ENCODE measurements around the gene CCNB3.
A peak's percentile ranks its signal among the peaks of the same experiment; 100 is the strongest.

CCNB3 gene, protein sequence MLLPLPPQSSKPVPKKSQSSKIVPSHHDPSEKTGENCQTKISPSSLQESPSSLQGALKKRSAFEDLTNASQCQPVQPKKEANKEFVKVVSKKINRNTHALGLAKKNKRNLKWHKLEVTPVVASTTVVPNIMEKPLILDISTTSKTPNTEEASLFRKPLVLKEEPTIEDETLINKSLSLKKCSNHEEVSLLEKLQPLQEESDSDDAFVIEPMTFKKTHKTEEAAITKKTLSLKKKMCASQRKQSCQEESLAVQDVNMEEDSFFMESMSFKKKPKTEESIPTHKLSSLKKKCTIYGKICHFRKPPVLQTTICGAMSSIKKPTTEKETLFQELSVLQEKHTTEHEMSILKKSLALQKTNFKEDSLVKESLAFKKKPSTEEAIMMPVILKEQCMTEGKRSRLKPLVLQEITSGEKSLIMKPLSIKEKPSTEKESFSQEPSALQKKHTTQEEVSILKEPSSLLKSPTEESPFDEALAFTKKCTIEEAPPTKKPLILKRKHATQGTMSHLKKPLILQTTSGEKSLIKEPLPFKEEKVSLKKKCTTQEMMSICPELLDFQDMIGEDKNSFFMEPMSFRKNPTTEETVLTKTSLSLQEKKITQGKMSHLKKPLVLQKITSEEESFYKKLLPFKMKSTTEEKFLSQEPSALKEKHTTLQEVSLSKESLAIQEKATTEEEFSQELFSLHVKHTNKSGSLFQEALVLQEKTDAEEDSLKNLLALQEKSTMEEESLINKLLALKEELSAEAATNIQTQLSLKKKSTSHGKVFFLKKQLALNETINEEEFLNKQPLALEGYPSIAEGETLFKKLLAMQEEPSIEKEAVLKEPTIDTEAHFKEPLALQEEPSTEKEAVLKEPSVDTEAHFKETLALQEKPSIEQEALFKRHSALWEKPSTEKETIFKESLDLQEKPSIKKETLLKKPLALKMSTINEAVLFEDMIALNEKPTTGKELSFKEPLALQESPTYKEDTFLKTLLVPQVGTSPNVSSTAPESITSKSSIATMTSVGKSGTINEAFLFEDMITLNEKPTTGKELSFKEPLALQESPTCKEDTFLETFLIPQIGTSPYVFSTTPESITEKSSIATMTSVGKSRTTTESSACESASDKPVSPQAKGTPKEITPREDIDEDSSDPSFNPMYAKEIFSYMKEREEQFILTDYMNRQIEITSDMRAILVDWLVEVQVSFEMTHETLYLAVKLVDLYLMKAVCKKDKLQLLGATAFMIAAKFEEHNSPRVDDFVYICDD (N-terminal part only)

DNA sequence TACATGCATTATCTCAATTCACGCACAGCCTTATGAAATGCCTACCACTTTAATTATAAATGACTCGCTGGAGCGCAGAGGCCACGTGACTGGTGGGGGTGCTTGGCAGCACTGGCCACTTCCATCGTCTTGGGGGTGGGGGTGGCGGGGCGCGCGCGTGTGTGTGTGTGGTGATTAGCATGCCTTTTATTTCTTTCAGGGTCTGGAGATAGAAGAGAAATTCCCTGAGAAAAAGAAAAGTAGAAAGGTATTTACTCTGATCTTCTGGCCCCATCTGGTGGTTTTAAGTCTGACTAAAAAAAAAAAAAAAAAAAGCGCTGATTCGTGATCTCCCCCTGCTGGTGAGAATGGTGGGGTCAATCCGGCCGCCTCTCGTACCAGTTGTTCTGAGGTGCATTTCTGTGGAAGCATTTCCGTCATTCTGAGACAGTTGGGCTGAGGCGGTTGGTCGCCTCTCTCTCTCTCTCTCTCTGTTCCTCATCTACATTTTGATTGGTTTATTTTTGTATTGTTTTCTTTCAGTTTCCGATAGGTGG, at the start of gene CCNB3:
TSS of gene CCNB3 (plus strand) at position 402 of the 536 bp plus-strand sequence. CDS start 80,399 bp downstream, outside the sequence.
- DNase-seq, result peak; percentile 83

GRCh38 chrX:50157545-50158135, 46.9 kb upstream of the CCNB3 start:
- no peak for DNase-seq

GRCh38 chrX:50158593-50158992, 46.0 kb upstream of the CCNB3 start:
- DNase-seq, result no peak

DNA sequence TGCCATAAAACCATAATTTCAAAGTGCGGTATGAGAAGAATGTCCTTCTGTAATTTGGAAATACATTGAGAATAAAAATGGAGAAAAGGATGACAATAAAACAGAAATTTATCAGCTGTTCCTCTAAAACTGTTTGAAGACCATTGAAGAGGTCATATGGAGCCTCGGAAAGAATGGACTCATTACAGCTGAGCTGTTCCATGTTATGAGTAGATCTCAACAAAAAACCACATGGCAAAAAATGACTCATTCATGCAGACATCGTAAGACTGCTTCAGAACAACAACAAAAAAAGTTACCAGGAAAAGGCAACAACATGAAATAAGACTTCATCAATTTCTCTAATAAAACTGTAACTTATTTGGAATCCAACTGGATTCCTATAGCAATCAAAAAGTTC, 43.4 kb upstream of the CCNB3 start:
- no peak for DNase-seq

DNA sequence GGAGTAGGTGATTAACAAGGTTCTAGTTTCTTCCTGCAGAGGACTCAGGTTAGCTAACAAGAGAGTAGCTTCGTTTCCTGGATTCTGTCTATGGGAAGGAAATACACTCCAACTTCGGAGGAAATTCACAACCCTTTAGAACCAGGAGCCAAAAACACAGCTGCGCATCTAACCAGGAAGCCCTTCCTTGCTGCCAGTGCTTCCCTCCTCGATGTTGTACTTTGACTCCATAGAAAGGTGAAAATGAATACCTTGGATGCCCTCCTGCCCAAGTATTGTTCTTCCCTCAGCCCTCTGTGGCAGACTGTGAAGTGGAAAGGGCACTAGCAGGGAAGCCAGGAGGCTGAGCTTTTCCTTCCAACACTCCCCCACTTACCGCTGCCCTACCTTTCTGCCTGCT, 38.8 kb upstream of the CCNB3 start:
- DNase-seq, result no peak

GRCh38 chrX:50167366-50167765, 37.2 kb upstream of the CCNB3 start:
- no peak for DNase-seq

GRCh38 chrX:50168241-50168687, 36.3 kb upstream of the CCNB3 start:
- DNase-seq, result no peak

- DNase-seq, result no peak
Observed at GRCh38 chrX:50169717-50170116, 34.8 kb upstream of the CCNB3 start.

GRCh38 chrX:50180073-50180940, 24.3 kb upstream of the CCNB3 start:
- DNase-seq, result peak; percentile 5

DNA sequence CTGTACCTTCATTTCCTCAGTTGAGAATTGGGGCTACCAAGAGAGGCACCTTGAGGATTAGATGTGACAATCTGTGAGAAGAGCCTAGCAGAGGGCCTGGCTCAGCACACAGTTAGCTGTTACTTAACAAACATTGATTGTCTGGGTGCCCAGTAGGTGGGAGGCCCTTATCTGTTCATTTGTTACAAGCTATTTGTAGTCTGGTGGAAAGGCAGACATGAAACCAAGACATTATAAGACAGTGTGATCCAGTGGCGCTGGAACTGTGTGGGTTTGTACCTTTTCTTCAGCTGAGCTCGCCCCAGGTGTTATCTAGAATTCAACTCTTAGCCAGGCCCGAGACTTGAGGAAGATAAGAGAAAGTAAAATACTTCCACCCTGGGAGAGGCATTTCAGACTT, 20.7 kb upstream of the CCNB3 start:
- DNase-seq, result no peak

DNA sequence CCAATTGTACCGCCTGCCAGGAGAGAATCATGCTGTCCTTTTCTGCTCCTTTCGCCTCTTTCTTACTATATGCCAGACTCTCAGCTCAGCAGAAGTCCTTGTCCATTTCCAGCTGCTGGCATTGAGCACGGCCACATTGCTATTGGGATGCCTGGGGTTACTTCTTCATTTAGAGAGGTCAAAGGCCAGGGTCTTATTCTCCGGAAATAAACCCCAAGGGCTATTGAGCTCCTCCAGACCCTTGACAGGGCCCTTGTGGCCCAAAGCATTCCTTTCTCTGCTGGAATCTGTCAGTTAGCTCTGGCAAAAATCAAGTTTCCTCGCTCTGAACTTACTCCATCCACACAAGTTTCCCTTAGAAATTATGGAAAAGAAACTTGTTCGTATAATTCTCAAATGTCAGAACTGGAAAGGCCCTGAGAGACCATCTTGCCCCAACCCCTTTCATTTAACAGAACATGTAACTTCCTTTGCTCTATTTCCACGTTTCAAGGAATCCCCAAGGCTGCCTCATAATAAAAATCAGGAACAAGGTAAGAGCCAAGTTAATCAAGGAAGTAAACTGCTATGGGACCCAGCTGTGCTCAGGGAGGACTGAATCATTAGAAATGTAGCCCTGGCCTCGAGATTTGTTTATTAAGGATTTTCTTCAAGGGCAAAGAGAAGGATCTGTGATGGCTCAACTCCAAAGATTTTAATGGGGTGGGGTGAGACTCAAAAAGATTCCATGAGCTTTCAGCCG, 15.5 kb upstream of the CCNB3 start:
- DNase-seq, result no peak

DNA sequence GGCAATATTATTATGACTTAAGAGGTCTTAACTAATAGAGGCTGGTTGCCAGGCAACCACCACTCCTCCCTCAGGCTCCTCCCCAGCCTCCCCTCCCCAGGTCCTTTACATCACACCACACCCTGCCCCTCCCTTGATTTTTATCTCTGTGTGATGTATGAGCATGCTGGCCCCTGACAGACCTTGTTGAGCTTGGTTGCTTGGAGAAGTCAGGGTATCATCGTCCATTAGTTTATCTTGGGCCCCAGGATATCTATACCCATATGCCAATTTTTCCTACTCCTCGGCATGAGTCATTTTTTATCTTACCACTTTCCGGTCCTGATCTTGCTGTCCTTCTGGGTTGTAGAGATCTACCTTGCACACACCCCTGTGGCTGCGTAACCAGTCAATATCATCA, 6.2 kb upstream of the CCNB3 start:
- DNase-seq, result peak; percentile 1

GRCh38 chrX:50200907-50201306, 3.7 kb upstream of the CCNB3 start, which contains the start of gene AKAP4:
Gene AKAP4, minus strand, starts transcription at chrX:50201007. Its CDS starts 118 bp downstream, at chrX:50200889.
- peak; percentile 66 for DNase-seq

GRCh38 chrX:50202539-50202938, 2.0 kb upstream of the CCNB3 start:
- no peak for DNase-seq

DNA sequence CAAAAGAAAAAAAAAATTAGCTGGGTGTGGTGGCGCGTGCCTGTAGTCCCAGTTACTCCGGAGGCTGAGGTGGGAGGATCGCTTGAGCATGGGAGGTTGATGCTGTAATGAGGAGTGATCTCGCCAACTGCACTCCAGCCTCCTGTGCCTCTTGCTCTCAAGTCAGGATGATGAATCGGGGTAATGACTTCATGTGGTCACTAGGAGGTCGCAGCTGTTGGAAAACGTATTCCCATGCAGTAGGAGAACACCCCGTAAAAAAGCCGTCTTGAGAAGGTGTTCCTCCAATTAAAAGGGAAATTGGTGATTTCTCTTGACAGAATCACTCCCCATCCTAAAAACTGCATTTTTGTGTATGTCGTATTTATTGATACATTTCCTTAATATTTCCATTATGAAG, 2.2 kb downstream of the CCNB3 start:
- no peak for DNase-seq

GRCh38 chrX:50211510-50211909, 6.9 kb downstream of the CCNB3 start:
- DNase-seq, result peak; percentile 15

DNA sequence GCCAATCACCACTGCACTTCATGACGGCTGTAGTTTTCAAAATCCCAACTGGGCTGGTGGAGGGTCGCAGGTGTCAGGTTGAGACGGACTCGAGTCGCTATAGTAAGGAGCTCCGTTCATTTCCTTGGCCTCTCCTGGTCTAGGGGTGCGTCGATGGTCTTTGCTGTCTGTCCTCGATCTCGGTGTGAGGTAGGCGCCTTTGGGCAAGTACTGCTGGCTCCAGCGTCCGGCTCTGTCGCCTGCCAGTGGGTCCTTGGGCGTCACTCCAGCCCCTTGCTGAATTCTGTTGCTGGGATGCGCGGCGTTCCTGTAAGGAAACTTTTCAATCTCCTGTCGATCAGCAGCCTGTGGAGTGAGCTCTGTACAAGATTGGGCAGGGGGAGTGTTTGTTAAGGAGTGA, 76.7 kb downstream of the CCNB3 start:
- DNase-seq, result no peak

DNA sequence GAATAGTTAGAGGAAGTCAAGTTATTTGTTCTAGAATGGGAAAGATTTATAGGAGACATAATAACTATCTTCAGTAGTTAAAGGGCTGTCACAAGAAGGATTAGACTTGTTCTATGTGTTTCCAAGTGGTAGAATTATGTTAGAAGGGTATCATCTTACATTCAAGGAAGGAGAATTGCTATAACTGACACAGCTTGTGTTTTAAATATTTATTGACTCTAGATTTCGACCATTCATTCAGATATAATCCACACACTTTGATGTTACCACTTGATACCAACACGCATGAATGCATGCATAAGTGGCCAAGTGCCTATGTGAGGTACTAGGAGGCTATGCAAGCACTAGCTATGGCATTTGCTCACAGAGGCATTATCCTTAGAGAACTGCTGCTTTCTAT, 122.7 kb downstream of the CCNB3 start:
- DNase-seq, result no peak

DNA sequence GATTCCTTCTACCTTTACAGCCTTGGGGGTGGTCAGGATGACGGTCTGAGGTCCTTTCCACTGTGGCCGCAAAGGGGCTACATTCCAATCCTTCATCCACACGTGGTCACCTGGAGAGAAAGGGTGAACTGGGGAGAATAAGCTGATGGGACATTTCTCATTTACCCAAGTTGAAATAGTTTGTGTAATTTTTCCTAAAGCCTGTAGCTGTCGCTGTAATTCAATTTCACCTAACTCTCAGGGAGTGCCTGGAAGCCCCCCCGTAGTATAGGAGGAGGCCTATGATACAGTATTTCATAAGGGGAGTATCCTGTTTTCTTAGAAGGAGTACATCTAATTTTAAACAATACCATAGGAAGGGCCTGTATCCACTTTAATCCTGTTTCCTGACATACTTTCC, 128.1 kb downstream of the CCNB3 start:
- DNase-seq, result peak; percentile 1

GRCh38 chrX:50333308-50333707, 128.7 kb downstream of the CCNB3 start:
- no peak for DNase-seq

- DNase-seq, result no peak
Observed at GRCh38 chrX:50343917-50344316, 139.4 kb downstream of the CCNB3 start.

Measured in NCI-H82 (cell line).